ENCODE results near the gene LRP6. TPM values are rescaled to one million over a fixed set of nuclear protein-coding genes. Genes with fewer than 3 reads are reported as not detected.

The LRP6 gene
- total and polyA plus RNA-seq, 4 donors, result 5.4 to 57.0 (median 25.5) TPM

- intact Hi-C loops (cut with DNase I), result no loop called here
Observed at GRCh38 chr12:12229556-12230092, 37.2 kb downstream of the LRP6 start.

GRCh38 chr12:12228402-12228801 lies 38.4 kb downstream of the LRP6 start:
- no peaks in the 10 kb centered on the region for H3K36me3 ChIP-seq (ENCODE audit: control insufficient read depth in 1 of 2, insufficient read depth in 2 of 2, low read length in 1 of 2)
- intact Hi-C loops (cut with DNase I), result no loop called here
- H3K27ac ChIP-seq (ENCODE audit: low read depth in 1 of 2, low read length in 2 of 2), result no peak overlapping the region
- no peak overlapping the region for H3K4me3 ChIP-seq (ENCODE audit: low read length in 2 of 2)
- H3K4me1 ChIP-seq (ENCODE audit: control insufficient read depth in 1 of 2, insufficient read depth in 2 of 2, low read length in 2 of 2), result peaks cover 0 to 8% of the 10 kb centered on the region in 2 donors
- DNase-seq (no peak), ATAC-seq (ENCODE audit: low FRiP score) (no peak)
- H3K9me3 ChIP-seq (ENCODE audit: control insufficient read depth, low read length), result peaks cover 1% of the 10 kb centered on the region
- 93 to 96% methylated on average over 5 of the region's 5 CpGs for WGBS, 2 donors
- H3K27me3 ChIP-seq (ENCODE audit: control insufficient read depth in 1 of 2, insufficient read depth in 2 of 2, low read length in 1 of 2), result no peaks in the 10 kb centered on the region

More at GRCh38 chr12:12229556-12230092, 37.2 kb downstream of the LRP6 start:
- DNase-seq (no peak), ATAC-seq (ENCODE audit: low FRiP score) (no peak)
- no peak overlapping the region for H3K4me3 ChIP-seq (ENCODE audit: low read length in 2 of 2)
- H3K4me1 ChIP-seq (ENCODE audit: control insufficient read depth in 1 of 2, insufficient read depth in 2 of 2, low read length in 2 of 2), result peaks cover 0 to 8% of the 10 kb centered on the region in 2 donors
- no peaks in the 10 kb centered on the region for H3K27me3 ChIP-seq (ENCODE audit: control insufficient read depth in 1 of 2, insufficient read depth in 2 of 2, low read length in 1 of 2)
- peaks cover 1% of the 10 kb centered on the region for H3K9me3 ChIP-seq (ENCODE audit: control insufficient read depth, low read length)
- 38 to 50% methylated on average over 1 of the region's 1 CpG for WGBS, 2 donors
- no peak overlapping the region for H3K27ac ChIP-seq (ENCODE audit: low read depth in 1 of 2, low read length in 2 of 2)
- no peaks in the 10 kb centered on the region for H3K36me3 ChIP-seq (ENCODE audit: control insufficient read depth in 1 of 2, insufficient read depth in 2 of 2, low read length in 1 of 2)

GRCh38 chr12:12226187-12226586 lies 40.7 kb downstream of the LRP6 start:
- Histone ChIP-seq H3K36me3 (ENCODE audit: control insufficient read depth in 1 of 2, insufficient read depth in 2 of 2, low read length in 1 of 2) (no peaks in the 10 kb centered on the region), H3K27me3 (ENCODE audit: control insufficient read depth in 1 of 2, insufficient read depth in 2 of 2, low read length in 1 of 2) (no peaks in the 10 kb centered on the region), H3K9me3 (ENCODE audit: control insufficient read depth, low read length) (peaks cover 1% of the 10 kb centered on the region), H3K27ac (ENCODE audit: low read depth in 1 of 2, low read length in 2 of 2) (no peak overlapping the region), H3K4me3 (ENCODE audit: low read length in 2 of 2) (no peak overlapping the region), H3K4me1 (ENCODE audit: control insufficient read depth in 1 of 2, insufficient read depth in 2 of 2, low read length in 2 of 2) (peaks cover 0 to 6% of the 10 kb centered on the region in 2 donors)
- intact Hi-C loops (cut with DNase I), result no loop called here
- WGBS, 2 donors, result 94 to 97% methylated on average over 1 of the region's 1 CpG
- no peak for ATAC-seq (ENCODE audit: low FRiP score)
- no peak for DNase-seq

DNA sequence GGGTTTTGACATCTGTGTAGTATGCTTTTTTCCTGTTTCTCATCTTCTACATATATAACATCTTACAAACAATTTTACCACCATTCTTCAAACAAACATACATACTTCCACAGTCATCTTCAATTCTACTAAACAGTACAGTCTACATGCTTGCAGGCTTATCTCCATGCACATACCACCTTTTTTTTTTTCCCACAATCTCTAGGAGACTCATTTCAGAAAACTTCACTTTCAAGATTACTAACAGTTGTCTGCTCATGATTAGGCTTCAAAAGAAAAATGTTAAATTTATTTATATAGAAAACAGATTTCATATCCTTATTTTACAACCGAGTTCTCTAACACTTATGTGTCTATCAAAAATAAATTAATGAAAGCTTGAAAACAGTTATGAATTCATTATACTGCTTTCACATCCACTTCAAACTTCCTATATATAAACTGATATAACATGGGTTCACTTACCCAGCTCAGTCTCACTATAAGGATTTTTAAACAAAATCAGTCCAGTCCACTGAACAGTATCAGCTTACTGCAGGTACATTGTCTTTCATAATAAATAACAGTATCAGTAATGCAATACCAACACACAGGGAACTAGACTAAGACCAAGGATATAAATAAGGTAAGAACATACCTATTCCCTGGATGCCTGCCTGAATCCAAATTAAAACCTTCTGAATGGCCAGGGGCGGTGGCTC lies 42.5 kb downstream of the LRP6 start:
- H3K9me3 ChIP-seq (ENCODE audit: control insufficient read depth, low read length), result peaks cover 1% of the 10 kb centered on the region

GRCh38 chr12:12221560-12221959 lies 45.3 kb downstream of the LRP6 start:
- WGBS, 2 donors, result 61 to 64% methylated on average over 2 of the region's 2 CpGs
- DNase-seq (no peak), ATAC-seq (ENCODE audit: low FRiP score) (no peak)
- no peaks in the 10 kb centered on the region for H3K27me3 ChIP-seq (ENCODE audit: control insufficient read depth in 1 of 2, insufficient read depth in 2 of 2, low read length in 1 of 2)
- intact Hi-C loops (cut with DNase I), result no loop called here
- H3K9me3 ChIP-seq (ENCODE audit: control insufficient read depth, low read length), result peaks cover 1% of the 10 kb centered on the region
- no peak overlapping the region for H3K4me3 ChIP-seq (ENCODE audit: low read length in 2 of 2)
- H3K27ac ChIP-seq (ENCODE audit: low read depth in 1 of 2, low read length in 2 of 2), result no peak overlapping the region
- H3K4me1 ChIP-seq (ENCODE audit: control insufficient read depth in 1 of 2, insufficient read depth in 2 of 2, low read length in 2 of 2), result no peaks in the 10 kb centered on the region
- no peaks in the 10 kb centered on the region for H3K36me3 ChIP-seq (ENCODE audit: control insufficient read depth in 1 of 2, insufficient read depth in 2 of 2, low read length in 1 of 2)

More for the DNA sequence above, 42.5 kb downstream of the LRP6 start:
- ATAC-seq (ENCODE audit: low FRiP score) (no peak), DNase-seq (no peak)
- intact Hi-C loops (cut with DNase I), result no loop called here
- WGBS, 2 donors, result 58 to 63% methylated on average over 2 of the region's 2 CpGs
- Histone ChIP-seq H3K36me3 (ENCODE audit: control insufficient read depth in 1 of 2, insufficient read depth in 2 of 2, low read length in 1 of 2) (no peaks in the 10 kb centered on the region), H3K4me1 (ENCODE audit: control insufficient read depth in 1 of 2, insufficient read depth in 2 of 2, low read length in 2 of 2) (peaks cover 0 to 5% of the 10 kb centered on the region in 2 donors), H3K4me3 (ENCODE audit: low read length in 2 of 2) (no peak overlapping the region), H3K27me3 (ENCODE audit: control insufficient read depth in 1 of 2, insufficient read depth in 2 of 2, low read length in 1 of 2) (no peaks in the 10 kb centered on the region), H3K27ac (ENCODE audit: low read depth in 1 of 2, low read length in 2 of 2) (no peak overlapping the region)

GRCh38 chr12:12219664-12220063 lies 47.2 kb downstream of the LRP6 start:
- no peak overlapping the region for H3K27ac ChIP-seq (ENCODE audit: low read depth in 1 of 2, low read length in 2 of 2)
- no peaks in the 10 kb centered on the region for H3K36me3 ChIP-seq (ENCODE audit: control insufficient read depth in 1 of 2, insufficient read depth in 2 of 2, low read length in 1 of 2)
- 90 to 92% methylated on average over 9 of the region's 9 CpGs for WGBS, 2 donors
- no peak for DNase-seq
- no peaks in the 10 kb centered on the region for H3K9me3 ChIP-seq (ENCODE audit: control insufficient read depth, low read length)
- no peaks in the 10 kb centered on the region for H3K4me1 ChIP-seq (ENCODE audit: control insufficient read depth in 1 of 2, insufficient read depth in 2 of 2, low read length in 2 of 2)
- intact Hi-C loops (cut with DNase I), result no loop called here
- H3K27me3 ChIP-seq (ENCODE audit: control insufficient read depth in 1 of 2, insufficient read depth in 2 of 2, low read length in 1 of 2), result no peaks in the 10 kb centered on the region
- ATAC-seq (ENCODE audit: low FRiP score), result no peak
- no peak overlapping the region for H3K4me3 ChIP-seq (ENCODE audit: low read length in 2 of 2)

- Histone ChIP-seq H3K27me3 (ENCODE audit: control insufficient read depth in 1 of 2, insufficient read depth in 2 of 2, low read length in 1 of 2) (no peaks in the 10 kb centered on the region), H3K4me3 (ENCODE audit: low read length in 2 of 2) (no peak overlapping the region), H3K36me3 (ENCODE audit: control insufficient read depth in 1 of 2, insufficient read depth in 2 of 2, low read length in 1 of 2) (no peaks in the 10 kb centered on the region), H3K27ac (ENCODE audit: low read depth in 1 of 2, low read length in 2 of 2) (no peak overlapping the region), H3K4me1 (ENCODE audit: control insufficient read depth in 1 of 2, insufficient read depth in 2 of 2, low read length in 2 of 2) (no peaks in the 10 kb centered on the region), H3K9me3 (ENCODE audit: control insufficient read depth, low read length) (no peaks in the 10 kb centered on the region)
- 84 to 88% methylated on average over 5 of the region's 5 CpGs for WGBS, 2 donors
- intact Hi-C loops (cut with DNase I), result no loop called here
- no peak for ATAC-seq (ENCODE audit: low FRiP score)
- no peak for DNase-seq
Observed at GRCh38 chr12:12217018-12217359, 49.9 kb downstream of the LRP6 start.

GRCh38 chr12:12216349-12217017 lies 50.4 kb downstream of the LRP6 start:
- no peak overlapping the region for H3K4me3 ChIP-seq (ENCODE audit: low read length in 2 of 2)
- DNase-seq, result no peak
- no peaks in the 10 kb centered on the region for H3K9me3 ChIP-seq (ENCODE audit: control insufficient read depth, low read length)
- intact Hi-C loops (cut with DNase I), result no loop called here
- H3K4me1 ChIP-seq (ENCODE audit: control insufficient read depth in 1 of 2, insufficient read depth in 2 of 2, low read length in 2 of 2), result no peaks in the 10 kb centered on the region
- 28 to 39% methylated on average over 3 of the region's 3 CpGs for WGBS, 2 donors
- no peak overlapping the region for H3K27ac ChIP-seq (ENCODE audit: low read depth in 1 of 2, low read length in 2 of 2)
- no peaks in the 10 kb centered on the region for H3K27me3 ChIP-seq (ENCODE audit: control insufficient read depth in 1 of 2, insufficient read depth in 2 of 2, low read length in 1 of 2)
- H3K36me3 ChIP-seq (ENCODE audit: control insufficient read depth in 1 of 2, insufficient read depth in 2 of 2, low read length in 1 of 2), result no peaks in the 10 kb centered on the region
- no peak for ATAC-seq (ENCODE audit: low FRiP score)

GRCh38 chr12:12214635-12215131 lies 52.2 kb downstream of the LRP6 start:
- Histone ChIP-seq H3K4me1 (ENCODE audit: control insufficient read depth in 1 of 2, insufficient read depth in 2 of 2, low read length in 2 of 2) (no peaks in the 10 kb centered on the region), H3K27me3 (ENCODE audit: control insufficient read depth in 1 of 2, insufficient read depth in 2 of 2, low read length in 1 of 2) (no peaks in the 10 kb centered on the region), H3K36me3 (ENCODE audit: control insufficient read depth in 1 of 2, insufficient read depth in 2 of 2, low read length in 1 of 2) (no peaks in the 10 kb centered on the region), H3K4me3 (ENCODE audit: low read length in 2 of 2) (no peak overlapping the region), H3K9me3 (ENCODE audit: control insufficient read depth, low read length) (no peaks in the 10 kb centered on the region), H3K27ac (ENCODE audit: low read depth in 1 of 2, low read length in 2 of 2) (no peak overlapping the region)
- DNase-seq (no peak), ATAC-seq (ENCODE audit: low FRiP score) (no peak)
- 50% methylated on average over 3 of the region's 3 CpGs for WGBS, 2 donors
- intact Hi-C loops (cut with DNase I), result no loop called here
